SK-N-SH treated with all-trans-retinoic acid at 6 μM for 48 hours (cell line): ENCODE results near the gene COL6A6.

Experiments
- ARNTL ChIP-seq: fragments of 450-650 bp; formaldehyde crosslinking; IDR thresholded peaks from 2 replicates; pipeline ENCODE4 v1.5.0; 2020; ENCODE audit warnings: low read depth, mild to moderate bottlenecking, moderate library complexity, borderline replicate concordance
- CSDC2 ChIP-seq: fragments of 250-450 bp; sonication (Bioruptor Pico); IDR thresholded peaks from 2 replicates; pipeline ENCODE4 v1.5.0; 2020; ENCODE audit warnings: mild to moderate bottlenecking, moderate library complexity
- GLIS3 ChIP-seq: fragments of 250-450 bp; sonication (Bioruptor Pico); IDR thresholded peaks from 2 replicates; pipeline ENCODE4 v1.5.0; 2020; ENCODE audit warnings: mild to moderate bottlenecking, moderate library complexity
- PATZ1 ChIP-seq: fragments of 250-450 bp; sonication (Bioruptor Pico); IDR thresholded peaks from 2 replicates; pipeline ENCODE4 v1.8.0; 2020; ENCODE audit warnings: mild to moderate bottlenecking, moderate library complexity, borderline replicate concordance
- ZFP3 ChIP-seq: fragments of 250-450 bp; sonication (Bioruptor Pico); IDR thresholded peaks from 2 replicates; pipeline ENCODE4 v1.5.0; 2020; ENCODE audit warnings: mild to moderate bottlenecking, moderate library complexity
- ZNF565 ChIP-seq: fragments of 450-650 bp; formaldehyde crosslinking; conservative IDR thresholded peaks from 2 replicates; pipeline ENCODE4 v1.5.0; 2020; ENCODE audit warnings: low read depth, mild to moderate bottlenecking, moderate library complexity

GRCh38 chr3:130546920-130547679, 30.1 kb downstream of the COL6A6 start:
- no peak for TF ChIP-seq CSDC2 (CRISPR knock-in tag)
- no peak for TF ChIP-seq ARNTL (CRISPR knock-in tag)
- no peak for TF ChIP-seq ZFP3 (CRISPR knock-in tag)
- no peak for TF ChIP-seq GLIS3
- TF ChIP-seq PATZ1 (CRISPR knock-in tag), result no peak
- no peak for TF ChIP-seq ZNF565 (CRISPR knock-in tag)
